Stimulated activated CD4-positive, alpha-beta T cell treated with anti-CD3 and anti-CD28 coated beads, Interleukin-15, amount 100 ng/mL, for 48 hours (primary cell): ENCODE measurements around the gene DPYSL4.

ENCODE experiments used
- DNase-seq, 2 donors: peaks; one replicate each; pipeline ENCODE4 v3.0.0-alpha.2; 2020; ENCODE audit warnings: low read depth in 2 of 2

The DPYSL4 gene

GRCh38 chr10:132163826-132164515 lies 22.8 kb upstream of the DPYSL4 start:
- no peak for DNase-seq

- DNase-seq, result no peak
Observed at GRCh38 chr10:132164761-132165278, 21.9 kb upstream of the DPYSL4 start.

- DNase-seq, result no peak
Observed at GRCh38 chr10:132165416-132165980, 21.2 kb upstream of the DPYSL4 start.

GRCh38 chr10:132166216-132166950 lies 20.4 kb upstream of the DPYSL4 start:
- no peak for DNase-seq

GRCh38 chr10:132167041-132167674 lies 19.6 kb upstream of the DPYSL4 start:
- no peak for DNase-seq

- DNase-seq, result no peak
Observed at GRCh38 chr10:132167976-132168375, 18.8 kb upstream of the DPYSL4 start.

GRCh38 chr10:132168571-132169030 lies 18.1 kb upstream of the DPYSL4 start:
- no peak for DNase-seq

GRCh38 chr10:132169031-132169765 lies 17.6 kb upstream of the DPYSL4 start:
- no peak for DNase-seq

- no peak for DNase-seq
Observed at GRCh38 chr10:132169766-132170560, 16.8 kb upstream of the DPYSL4 start.

- DNase-seq, result no peak
Observed at GRCh38 chr10:132170561-132171361, 16.0 kb upstream of the DPYSL4 start.

- no peak for DNase-seq
Observed at GRCh38 chr10:132172091-132173066, 14.4 kb upstream of the DPYSL4 start.

- DNase-seq, result no peak
Observed at GRCh38 chr10:132173185-132173584, 13.6 kb upstream of the DPYSL4 start.

GRCh38 chr10:132174237-132174636 lies 12.5 kb upstream of the DPYSL4 start:
- no peak for DNase-seq

GRCh38 chr10:132175408-132175807 lies 11.3 kb upstream of the DPYSL4 start:
- no peak for DNase-seq

GRCh38 chr10:132175907-132176581 lies 10.7 kb upstream of the DPYSL4 start:
- no peak for DNase-seq

- no peak for DNase-seq
Observed at GRCh38 chr10:132176623-132177500, 9.9 kb upstream of the DPYSL4 start.

- no peak for DNase-seq
Observed at GRCh38 chr10:132178046-132178445, 8.7 kb upstream of the DPYSL4 start.
